ENCODE data around the gene GLUL.

- TF ChIP-seq, protein P1, sequence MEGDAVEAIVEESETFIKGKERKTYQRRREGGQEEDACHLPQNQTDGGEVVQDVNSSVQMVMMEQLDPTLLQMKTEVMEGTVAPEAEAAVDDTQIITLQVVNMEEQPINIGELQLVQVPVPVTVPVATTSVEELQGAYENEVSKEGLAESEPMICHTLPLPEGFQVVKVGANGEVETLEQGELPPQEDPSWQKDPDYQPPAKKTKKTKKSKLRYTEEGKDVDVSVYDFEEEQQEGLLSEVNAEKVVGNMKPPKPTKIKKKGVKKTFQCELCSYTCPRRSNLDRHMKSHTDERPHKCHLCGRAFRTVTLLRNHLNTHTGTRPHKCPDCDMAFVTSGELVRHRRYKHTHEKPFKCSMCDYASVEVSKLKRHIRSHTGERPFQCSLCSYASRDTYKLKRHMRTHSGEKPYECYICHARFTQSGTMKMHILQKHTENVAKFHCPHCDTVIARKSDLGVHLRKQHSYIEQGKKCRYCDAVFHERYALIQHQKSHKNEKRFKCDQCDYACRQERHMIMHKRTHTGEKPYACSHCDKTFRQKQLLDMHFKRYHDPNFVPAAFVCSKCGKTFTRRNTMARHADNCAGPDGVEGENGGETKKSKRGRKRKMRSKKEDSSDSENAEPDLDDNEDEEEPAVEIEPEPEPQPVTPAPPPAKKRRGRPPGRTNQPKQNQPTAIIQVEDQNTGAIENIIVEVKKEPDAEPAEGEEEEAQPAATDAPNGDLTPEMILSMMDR (IDR thresholded peaks at IDR 0.05) = no peak
- no peak for TF ChIP-seq POLR2A (IDR thresholded peaks at IDR 0.05)
These were observed 3.0 kb downstream of the GLUL start for GRCh38 chr1:182388392-182389134.
